AG04450 (cell line): Measurements from ENCODE around the gene CERK. TPM values are rescaled to one million over a fixed set of nuclear protein-coding genes. Genes with fewer than 3 reads are reported as not detected.

Experiments
- CTCF ChIA-PET: fragments of 300-600, 350-600 bp; formaldehyde crosslinking; extraction: SDS; loops from one replicate; lab custom pipeline; 2022; ENCODE audit warnings: antibody characterized with exemption, inconsistent platforms; lab: Charles Lee
- POLR2A ChIA-PET: fragments of 350-600 bp; formaldehyde crosslinking; extraction: SDS; loops from one replicate; lab custom pipeline; 2021; ENCODE audit warnings: antibody characterized with exemption, inconsistent platforms; lab: Yijun Ruan, JAX
- DNase-seq: peaks from one replicate; pipeline ENCODE4 v3.0.0-alpha.2; 2011; ENCODE audit warnings: low read depth, low spot score
- H3K27ac ChIP-seq: one replicate; pipeline ENCODE4 v1.5.1; 2012; ENCODE audit warnings: low read depth, low read length, control low read depth
- H3K27me3 ChIP-seq: one replicate; pipeline ENCODE4 v1.6.0; 2012; ENCODE audit warnings: low read length; ENCODE audit not compliant: control insufficient read depth, insufficient read depth
- H3K4me3 ChIP-seq: 2 replicates; pipeline ENCODE4 v1.5.1; 2011; ENCODE audit warnings: mild to moderate bottlenecking, low read depth, low read length, control low read depth
- H3K9me3 ChIP-seq: 2 replicates; pipeline ENCODE4 v1.5.1; 2012; ENCODE audit warnings: low read length; ENCODE audit not compliant: control insufficient read depth, insufficient read depth
- polyA plus RNA-seq: library from polyadenylated mRNA; depleted of rRNA; stranded (reverse); fragments of >200 nt; gene quantifications from 2 replicates; pipeline ENCODE4 v1.2.3, GENCODE V29; 2011
- TF ChIP-seq, protein P1 (sequence below): IDR thresholded peaks from 2 replicates; pipeline ENCODE4 v1.5.1; 2011; ENCODE audit warnings: low read depth, low read length, control low read depth, inconsistent platforms

Gene CERK
- polyA plus RNA-seq, 1 experiment = 29.0 TPM

- CTCF ChIA-PET = interaction anchor here (0.8 to 1.1 kb wide), 2 partner anchors 23 to 37 kb away, joined by 3 read pairs; no protein-coding TSS in a partner anchor
- TF ChIP-seq, protein P1, sequence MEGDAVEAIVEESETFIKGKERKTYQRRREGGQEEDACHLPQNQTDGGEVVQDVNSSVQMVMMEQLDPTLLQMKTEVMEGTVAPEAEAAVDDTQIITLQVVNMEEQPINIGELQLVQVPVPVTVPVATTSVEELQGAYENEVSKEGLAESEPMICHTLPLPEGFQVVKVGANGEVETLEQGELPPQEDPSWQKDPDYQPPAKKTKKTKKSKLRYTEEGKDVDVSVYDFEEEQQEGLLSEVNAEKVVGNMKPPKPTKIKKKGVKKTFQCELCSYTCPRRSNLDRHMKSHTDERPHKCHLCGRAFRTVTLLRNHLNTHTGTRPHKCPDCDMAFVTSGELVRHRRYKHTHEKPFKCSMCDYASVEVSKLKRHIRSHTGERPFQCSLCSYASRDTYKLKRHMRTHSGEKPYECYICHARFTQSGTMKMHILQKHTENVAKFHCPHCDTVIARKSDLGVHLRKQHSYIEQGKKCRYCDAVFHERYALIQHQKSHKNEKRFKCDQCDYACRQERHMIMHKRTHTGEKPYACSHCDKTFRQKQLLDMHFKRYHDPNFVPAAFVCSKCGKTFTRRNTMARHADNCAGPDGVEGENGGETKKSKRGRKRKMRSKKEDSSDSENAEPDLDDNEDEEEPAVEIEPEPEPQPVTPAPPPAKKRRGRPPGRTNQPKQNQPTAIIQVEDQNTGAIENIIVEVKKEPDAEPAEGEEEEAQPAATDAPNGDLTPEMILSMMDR = no peak
- Histone ChIP-seq H3K27ac (peak within 1 kb of the TSS; percentile 81), H3K4me3 (peak within 1 kb of the TSS; percentile 100), H3K9me3 (peaks cover 3% of the 10 kb centered on the region; the same call in 1 of the 2 replicates), H3K27me3 (no peaks in the 10 kb centered on the region)
- peak; percentile 80 for DNase-seq
- POLR2A ChIA-PET = interaction anchor here (0.6 to 1.5 kb wide), 8 partner anchors 8 to 68 kb away, joined by 3 to 10 read pairs (median 8); no protein-coding TSS in a partner anchor
These were observed 24.4 kb upstream of the CERK start, which contains the start of gene TBC1D22A for GRCh38 chr22:46762238-46763050. TSS of gene TBC1D22A (plus strand) at chr22:46762650. CDS start at chr22:46762787, 137 bp downstream.

DNA sequence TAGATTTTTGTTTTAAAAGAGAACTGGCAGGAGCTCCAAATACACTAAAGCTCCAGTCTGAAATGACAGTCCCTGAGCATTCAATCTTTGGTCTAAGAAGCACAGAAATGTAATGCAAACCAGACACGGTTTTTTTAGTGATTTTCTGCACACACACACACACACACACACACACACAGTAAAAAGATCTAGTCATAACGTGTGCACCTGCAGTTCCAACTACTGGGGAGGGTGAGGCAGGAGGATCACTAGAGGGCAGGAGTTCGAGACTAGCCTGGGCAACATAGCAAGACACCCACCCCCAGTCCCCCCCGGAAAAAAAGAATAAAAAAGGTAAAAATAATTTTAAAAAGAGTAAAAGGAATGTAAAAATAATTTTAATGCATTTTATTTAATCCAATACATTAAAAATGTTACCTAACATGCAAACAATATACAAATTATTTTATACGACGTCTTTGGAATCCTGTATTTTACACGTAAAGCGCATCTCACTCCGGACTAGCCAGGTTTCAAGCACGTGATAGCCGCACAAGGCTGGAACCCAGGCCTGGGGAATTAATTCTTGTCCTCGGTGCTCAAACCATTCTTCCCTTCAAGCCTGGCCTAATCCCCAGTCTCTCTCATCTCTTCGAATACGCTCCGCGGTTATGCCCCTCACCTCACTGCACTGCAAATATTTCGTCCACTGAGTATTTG lies 23.6 kb upstream of the CERK start:
- TF ChIP-seq, protein P1 = no peak
- H3K9me3 ChIP-seq = peaks cover 3% of the 10 kb centered on the region; the same call in 1 of the 2 replicates
- peak overlapping the region; percentile 81 for H3K27ac ChIP-seq
- ChIA-PET POLR2A (interaction anchor here (0.7 to 1.5 kb wide), 6 partner anchors 7 to 55 kb away, joined by 4 to 10 read pairs (median 8); no protein-coding TSS in a partner anchor), CTCF (interaction anchor here (0.6 to 0.8 kb wide), 2 partner anchors 37 kb away, joined by 3 to 4 read pairs; no protein-coding TSS in a partner anchor)
- no peak for DNase-seq
- no peaks in the 10 kb centered on the region for H3K27me3 ChIP-seq
- peak overlapping the region; percentile 100 for H3K4me3 ChIP-seq

GRCh38 chr22:46761017-46761416 lies 23.0 kb upstream of the CERK start:
- Histone ChIP-seq H3K27ac (no peak overlapping the region), H3K27me3 (no peaks in the 10 kb centered on the region), H3K4me3 (peak overlapping the region; percentile 100; the same call in 1 of the 2 replicates), H3K9me3 (peaks cover 6% of the 10 kb centered on the region)
- TF ChIP-seq, protein P1 = no peak
- CTCF ChIA-PET = interaction anchor here (0.6 kb wide), 1 partner anchor 38 kb away, joined by 4 read pairs; no protein-coding TSS in a partner anchor
- DNase-seq = no peak
- POLR2A ChIA-PET = interaction anchor here (0.7 kb wide), 1 partner anchor 13 kb away, joined by 4 read pairs; no protein-coding TSS in a partner anchor

DNA sequence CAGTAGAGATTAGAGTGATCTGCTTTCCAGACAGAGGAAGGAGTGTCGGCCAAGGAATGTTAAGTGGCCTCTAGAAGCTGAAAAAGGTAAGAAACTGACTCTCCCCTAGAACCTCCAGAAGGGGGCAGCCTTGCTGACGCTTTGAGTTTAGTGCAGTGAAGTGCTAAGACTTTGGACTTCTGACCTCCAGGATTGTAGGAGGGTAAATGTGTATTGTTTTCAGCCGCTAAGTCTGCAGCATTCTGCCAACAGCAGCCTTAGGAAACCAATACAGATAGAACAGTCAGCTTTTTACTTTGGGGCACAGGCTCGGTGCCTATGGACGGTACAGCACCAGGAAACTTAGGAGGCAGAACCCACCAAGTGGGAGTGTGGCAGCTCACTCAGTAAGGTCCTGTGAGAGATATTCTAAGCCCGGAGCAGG lies 20.8 kb upstream of the CERK start:
- CTCF ChIA-PET = interaction anchor here (0.6 to 2.3 kb wide), 12 partner anchors 9 to 1733 kb away, joined by 3 to 12 read pairs (median 5); no protein-coding TSS in a partner anchor
- Histone ChIP-seq H3K27ac (no peak overlapping the region), H3K4me3 (no peak overlapping the region), H3K27me3 (no peaks in the 10 kb centered on the region), H3K9me3 (peaks cover 13% of the 10 kb centered on the region)
- TF ChIP-seq, protein P1 = peak; percentile 82
- POLR2A ChIA-PET = no interaction called here
- DNase-seq = peak; percentile 32
